GM10847 (cell line): ENCODE measurements around the gene COMMD2.

Experiments used
- POLR2A ChIP-seq: IDR thresholded peaks from 2 replicates; pipeline ENCODE4 v1.6.1; 2011; ENCODE audit not compliant: insufficient read length; ENCODE audit errors: extremely low read depth

The COMMD2 gene

GRCh38 chr3:149701206-149701976 is 50.9 kb downstream of the COMMD2 start:
- TF ChIP-seq POLR2A, result no peak
